SIG-M5 treated with dmso at 0.1 percent for 504 hours (cell line): ENCODE results near the gene HLA-DOB.
A peak's percentile ranks its signal among the peaks of the same experiment; 100 is the strongest.

Experiments
- DNase-seq: peaks from one replicate; lab custom pipeline; 2025; ENCODE audit not compliant: unreplicated experiment; lab: John Stamatoyannopoulos, UW

The HLA-DOB gene

DNA sequence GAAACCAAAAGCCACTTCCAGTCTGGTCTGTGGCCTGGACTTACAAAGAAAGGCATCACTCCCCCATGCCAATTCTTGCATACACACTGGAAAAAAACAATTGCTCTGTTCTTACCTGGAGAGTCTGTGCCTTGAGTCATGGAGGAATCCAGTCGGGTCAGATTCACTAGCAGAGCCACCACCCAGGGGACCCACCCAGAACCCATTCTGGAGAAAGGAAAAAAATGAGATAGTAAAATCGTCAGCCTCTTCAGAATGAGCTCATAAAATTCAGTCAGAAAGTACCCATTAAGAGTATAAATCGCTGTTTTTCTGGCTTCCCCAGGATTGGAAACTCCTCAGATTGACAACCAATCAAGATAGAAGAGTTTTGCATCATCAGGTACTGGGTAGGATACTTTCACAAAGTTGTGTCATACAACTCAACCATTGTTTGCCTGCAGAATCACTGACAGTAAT is at the start of gene HLA-DOB:
HLA-DOB (minus strand) TSS at position 257 of the 459 bp plus-strand sequence; CDS start at position 206, 51 bp downstream.
- DNase-seq = peak; percentile 32

- no peak for DNase-seq
Measured at GRCh38 chr6:32865724-32866443, 49.1 kb upstream of the HLA-DOB start.

- no peak for DNase-seq
Measured at GRCh38 chr6:32862725-32863124, 45.9 kb upstream of the HLA-DOB start.

DNA sequence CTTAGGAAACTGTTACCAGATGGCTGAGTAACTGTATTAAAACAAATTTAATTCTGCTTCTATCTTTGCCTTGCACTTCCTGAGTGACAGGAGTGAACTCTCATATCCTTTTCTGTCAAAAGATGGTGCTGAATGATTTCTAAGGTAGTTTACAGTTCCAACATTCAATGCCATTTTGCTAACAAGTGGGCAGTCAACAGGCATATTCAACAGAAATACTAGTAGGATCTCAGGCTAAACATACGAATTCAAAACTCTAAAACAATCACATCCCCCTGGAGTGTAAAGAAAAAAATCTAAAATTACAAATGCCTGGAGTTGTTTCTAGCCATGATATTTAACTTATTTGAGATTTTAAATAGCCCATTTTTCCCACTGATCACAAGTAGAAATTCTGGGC is 43.9 kb upstream of the HLA-DOB start:
- DNase-seq = no peak

DNA sequence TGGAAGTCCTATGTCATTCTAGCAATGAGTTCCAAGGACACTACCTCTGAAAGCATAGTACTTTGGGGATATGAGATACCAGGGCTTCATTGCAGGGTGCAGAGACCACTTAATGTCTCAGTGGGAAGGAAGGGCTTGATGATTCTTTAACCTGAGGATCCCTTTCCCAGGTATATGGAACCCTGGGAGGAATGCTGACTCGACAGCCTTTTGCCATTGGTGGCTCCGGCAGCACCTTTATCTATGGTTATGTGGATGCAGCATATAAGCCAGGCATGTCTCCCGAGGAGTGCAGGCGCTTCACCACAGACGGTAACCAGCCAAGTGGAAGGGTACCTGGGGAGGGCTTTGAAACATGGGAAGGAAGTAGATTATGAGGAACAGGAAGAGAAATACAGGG is 41.4 kb upstream of the HLA-DOB start:
- DNase-seq = no peak

DNA sequence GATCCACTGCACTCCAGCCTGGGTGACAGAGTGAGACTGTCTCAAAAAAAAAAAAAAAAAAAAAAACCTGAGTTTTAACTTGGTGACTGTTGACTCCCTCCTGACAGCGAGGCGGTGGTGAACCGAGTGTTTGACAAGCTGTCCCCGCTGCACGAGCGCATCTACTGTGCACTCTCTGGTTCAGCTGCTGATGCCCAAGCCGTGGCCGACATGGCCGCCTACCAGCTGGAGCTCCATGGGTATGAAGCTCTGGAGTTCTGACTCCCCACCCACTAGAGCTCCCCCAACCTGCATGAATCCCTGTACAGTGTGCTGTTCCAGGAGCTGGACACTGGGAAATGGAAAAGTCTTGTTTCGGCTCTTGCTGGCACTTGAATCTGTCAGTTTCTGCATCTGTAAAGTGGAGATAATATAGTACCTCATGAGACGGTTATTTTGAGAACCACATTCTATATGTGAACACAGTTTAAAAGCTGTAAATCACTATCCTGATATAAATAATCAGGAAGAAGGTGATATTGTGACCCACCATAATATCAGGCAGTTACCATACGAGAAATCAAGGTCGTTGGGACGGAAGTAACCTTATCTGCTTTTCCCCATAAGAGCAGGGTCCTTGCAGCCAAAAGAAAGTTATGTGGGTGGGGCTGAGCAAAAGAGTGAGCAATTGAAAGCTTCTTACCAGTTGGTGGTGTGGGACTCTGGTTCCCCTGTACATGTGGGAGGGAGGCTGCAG is 40.5 kb upstream of the HLA-DOB start:
- no peak for DNase-seq

DNA sequence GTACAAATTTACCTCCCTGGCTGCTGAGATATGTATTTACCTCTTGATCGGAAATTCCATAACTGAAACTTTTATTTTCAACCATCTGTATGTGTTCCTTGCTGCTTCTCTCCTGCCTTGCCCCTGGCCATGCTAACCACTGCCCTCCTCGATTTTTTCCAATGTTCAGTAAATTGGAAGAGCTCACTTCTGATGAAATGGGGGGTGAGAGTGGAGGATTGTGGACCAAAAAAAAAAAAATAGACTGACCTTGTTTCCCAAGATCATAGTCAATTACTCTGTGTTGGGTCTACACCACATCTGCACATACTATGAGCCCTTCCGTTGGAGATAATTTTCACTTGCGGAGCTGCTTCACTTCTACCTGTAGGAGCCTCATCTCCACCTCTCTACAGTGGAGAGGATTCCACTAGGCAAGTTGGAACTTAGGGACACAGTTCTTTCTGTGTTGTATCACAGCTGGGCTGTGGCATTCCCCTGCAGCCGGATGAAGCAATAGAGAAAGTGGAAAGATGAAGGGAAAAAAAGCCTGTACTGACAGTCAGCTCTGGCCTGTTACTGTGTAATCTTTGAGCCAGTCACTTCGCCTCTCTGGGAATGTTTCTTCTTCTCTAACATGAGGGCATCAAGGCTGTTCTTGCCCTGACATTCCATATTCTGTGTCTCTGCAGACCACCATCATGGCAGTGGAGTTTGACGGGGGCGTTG is 38.8 kb upstream of the HLA-DOB start:
- DNase-seq = no peak

DNA sequence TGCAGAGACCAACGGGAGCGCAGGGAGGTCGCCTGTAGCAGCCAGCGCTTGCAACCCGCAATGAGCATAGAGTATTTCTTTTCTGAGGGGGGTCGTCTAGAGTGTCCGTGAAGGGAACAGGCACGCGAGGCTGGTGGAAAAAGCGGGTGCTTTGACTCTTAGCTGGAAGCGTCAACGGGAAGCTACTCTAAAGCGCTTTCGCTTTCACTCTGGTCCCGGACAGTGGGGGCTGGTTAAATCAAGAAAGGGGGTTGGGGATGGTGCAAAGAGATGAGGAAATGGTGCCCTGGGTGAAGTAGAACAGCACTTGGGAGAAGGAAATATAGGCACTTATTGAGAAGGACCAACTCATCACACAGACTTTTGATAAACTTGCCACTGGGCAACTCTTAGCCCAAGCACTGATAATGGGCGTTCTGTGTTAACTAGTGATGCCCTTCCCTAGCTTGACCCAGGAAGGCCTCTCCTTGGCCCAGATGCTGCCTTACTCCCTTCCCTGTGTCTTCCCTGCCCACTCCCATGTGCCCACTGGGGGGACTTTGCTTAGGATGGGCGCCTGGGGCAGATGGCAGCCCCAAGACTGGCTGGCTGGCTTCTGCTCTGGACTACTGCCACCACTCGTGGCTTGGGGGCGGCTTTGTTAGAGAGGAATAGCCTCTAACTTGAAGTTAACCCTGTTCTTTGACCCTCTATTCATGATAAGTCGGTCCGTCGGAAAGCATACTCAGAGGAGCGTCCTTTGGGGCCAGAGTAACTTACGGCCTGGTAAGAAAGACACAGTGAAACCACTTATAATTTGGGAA is 37.8 kb upstream of the HLA-DOB start:
- DNase-seq = peak; percentile 76

GRCh38 chr6:32853541-32854375 is 37.0 kb upstream of the HLA-DOB start, which contains the start of the genes PSMB9 and TAP1:
TSS of gene PSMB9 (plus strand) at chr6:32854192. CDS start at chr6:32854230, 38 bp downstream.
TSS of gene TAP1 (minus strand) at chr6:32853704. CDS start at chr6:32853636, 68 bp downstream.
- DNase-seq = peak; percentile 86

GRCh38 chr6:32852844-32853540 is 36.2 kb upstream of the HLA-DOB start:
- DNase-seq = no peak

GRCh38 chr6:32852018-32852843 is 35.4 kb upstream of the HLA-DOB start:
- DNase-seq = no peak

- DNase-seq = no peak
Measured at GRCh38 chr6:32851025-32851424, 34.2 kb upstream of the HLA-DOB start.

DNA sequence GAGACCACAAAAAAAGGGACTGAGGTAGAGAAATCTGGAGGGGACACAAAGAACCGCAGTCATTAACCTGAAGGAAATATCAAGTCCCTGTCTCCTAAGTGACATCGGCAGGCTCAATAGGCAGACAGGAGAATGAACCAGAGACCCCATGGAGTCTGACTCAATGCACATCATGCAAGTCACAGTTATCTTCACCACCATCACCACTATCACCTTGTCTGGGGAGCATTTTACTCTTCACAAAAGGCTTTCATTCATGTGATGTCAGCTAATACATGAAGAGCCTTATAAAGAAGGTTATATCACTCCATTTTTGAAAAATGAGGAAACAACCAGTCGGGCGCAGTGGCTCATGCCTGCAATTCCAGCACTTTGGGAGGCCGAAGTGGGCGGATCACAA is 32.3 kb upstream of the HLA-DOB start:
- no peak for DNase-seq

GRCh38 chr6:32847795-32848194 is 31.0 kb upstream of the HLA-DOB start:
- DNase-seq = no peak

GRCh38 chr6:32847004-32847403 is 30.2 kb upstream of the HLA-DOB start:
- DNase-seq = no peak

- DNase-seq = peak; percentile 57
Measured at GRCh38 chr6:32845384-32845884, 28.6 kb upstream of the HLA-DOB start.

- DNase-seq = no peak
Measured at GRCh38 chr6:32844839-32845383, 28.1 kb upstream of the HLA-DOB start.
